Amniotic epithelial cell (primary cell): ENCODE data around the gene CLEC9A.

Experiments
- DNase-seq: peaks from one replicate; pipeline ENCODE4 v3.0.0-alpha.2; 2010; ENCODE audit warnings: low read depth

Gene CLEC9A

GRCh38 chr12:10110256-10110844 lies 79.9 kb downstream of the CLEC9A start:
- no peak for DNase-seq

- DNase-seq, result no peak
Measured at GRCh38 chr12:10111451-10111850, 81.0 kb downstream of the CLEC9A start.

GRCh38 chr12:10113075-10113474 lies 82.6 kb downstream of the CLEC9A start:
- DNase-seq, result no peak

- no peak for DNase-seq
Measured at GRCh38 chr12:10113920-10114319, 83.4 kb downstream of the CLEC9A start.

- no peak for DNase-seq
Measured at GRCh38 chr12:10115311-10115710, 84.8 kb downstream of the CLEC9A start.
